ENCODE measurements around the gene PCGF2.

- TF ChIP-seq POLR2A (IDR thresholded peaks at IDR 0.05; ENCODE audit: low read depth, low read length) (no peak), SPI1 (IDR thresholded peaks at IDR 0.05; ENCODE audit: low read depth, low read length) (no peak)
Measured at GRCh38 chr17:38746004-38746848, 1.9 kb downstream of the PCGF2 start.

Data from GM12891 (cell line).